ACC112 (cell line): Measurements from ENCODE around the gene RERE.
A peak's percentile ranks its signal among the peaks of the same experiment; 100 is the strongest.

Source experiments
- H2AFZ ChIP-seq: fragments of 200-600 bp; sonication (generic); one replicate; pipeline ENCODE4 v1.6.0; 2017; ENCODE audit warnings: antibody characterized with exemption, low read length; ENCODE audit not compliant: unreplicated experiment
- H3K27ac ChIP-seq: fragments of 200-600 bp; sonication (generic); 2 replicates; pipeline ENCODE4 v1.5.1; 2014; ENCODE audit warnings: low read depth, mild to moderate bottlenecking, antibody characterized with exemption, low read length, moderate library complexity
- H3K27me3 ChIP-seq: fragments of 200-600 bp; sonication (generic); 2 replicates; pipeline ENCODE4 v1.6.1; 2014; ENCODE audit warnings: mild to moderate bottlenecking, antibody characterized with exemption, low read length, moderate library complexity, mixed read lengths; ENCODE audit not compliant: insufficient read depth
- H3K36me3 ChIP-seq: fragments of 200-600 bp; sonication (generic); 2 replicates; pipeline ENCODE4 v1.6.1; 2016; ENCODE audit warnings: mild to moderate bottlenecking, antibody characterized with exemption, low read length, moderate library complexity, mixed read lengths; ENCODE audit not compliant: insufficient read depth
- H3K4me1 ChIP-seq: fragments of 200-600 bp; sonication (generic); one replicate; pipeline ENCODE4 v1.6.1; 2016; ENCODE audit warnings: low read length, mixed read lengths; ENCODE audit not compliant: insufficient read depth, unreplicated experiment, control insufficient read depth
- H3K4me3 ChIP-seq: fragments of 200-600 bp; sonication (generic); 2 replicates; pipeline ENCODE4 v1.5.1; 2014; ENCODE audit warnings: mild to moderate bottlenecking, low read depth, low read length
- H3K79me2 ChIP-seq: fragments of 200-600 bp; sonication (generic); one replicate; pipeline ENCODE4 v1.6.0; 2016; ENCODE audit warnings: low read length; ENCODE audit not compliant: control insufficient read depth, unreplicated experiment, insufficient read depth

RERE gene

GRCh38 chr1:8717148-8717547 lies 100.3 kb downstream of the RERE start:
- H3K27ac ChIP-seq = no peak overlapping the region
- H3K27me3 ChIP-seq = no peaks in the 10 kb centered on the region
- H3K4me3 ChIP-seq = no peak overlapping the region
- H3K4me1 ChIP-seq = peaks cover 4% of the 10 kb centered on the region
- no peak overlapping the region for H2AFZ ChIP-seq
- no peaks in the 10 kb centered on the region for H3K79me2 ChIP-seq
- H3K36me3 ChIP-seq = no peaks in the 10 kb centered on the region

- Histone ChIP-seq H2AFZ (no peak overlapping the region), H3K36me3 (no peaks in the 10 kb centered on the region), H3K4me3 (no peak overlapping the region), H3K79me2 (no peaks in the 10 kb centered on the region), H3K4me1 (peaks cover 13% of the 10 kb centered on the region), H3K27me3 (no peaks in the 10 kb centered on the region), H3K27ac (no peak overlapping the region)
Measured at GRCh38 chr1:8716238-8716637, 101.2 kb downstream of the RERE start.

GRCh38 chr1:8714173-8714572 lies 103.3 kb downstream of the RERE start:
- Histone ChIP-seq H2AFZ (no peak overlapping the region), H3K27ac (no peak overlapping the region), H3K4me1 (peaks cover 19% of the 10 kb centered on the region), H3K36me3 (no peaks in the 10 kb centered on the region), H3K27me3 (no peaks in the 10 kb centered on the region), H3K79me2 (no peaks in the 10 kb centered on the region), H3K4me3 (no peak overlapping the region)

GRCh38 chr1:8712413-8713231 lies 104.8 kb downstream of the RERE start:
- Histone ChIP-seq H3K27ac (peak overlapping the region; percentile 87), H3K79me2 (no peaks in the 10 kb centered on the region), H3K27me3 (no peaks in the 10 kb centered on the region), H3K4me1 (peaks cover 19% of the 10 kb centered on the region), H2AFZ (peak overlapping the region; percentile 1), H3K36me3 (no peaks in the 10 kb centered on the region), H3K4me3 (peak overlapping the region; percentile 6)

GRCh38 chr1:8711873-8712412 lies 105.5 kb downstream of the RERE start:
- Histone ChIP-seq H3K27me3 (no peaks in the 10 kb centered on the region), H3K27ac (peak overlapping the region; percentile 87), H3K4me3 (peak overlapping the region; percentile 6), H2AFZ (peak overlapping the region; percentile 1), H3K36me3 (no peaks in the 10 kb centered on the region), H3K4me1 (peaks cover 22% of the 10 kb centered on the region), H3K79me2 (no peaks in the 10 kb centered on the region)

- Histone ChIP-seq H2AFZ (no peak overlapping the region), H3K79me2 (no peaks in the 10 kb centered on the region), H3K27ac (peak overlapping the region; percentile 87)
Measured at GRCh38 chr1:8711151-8711550, 106.3 kb downstream of the RERE start.

GRCh38 chr1:8708259-8708658 lies 109.2 kb downstream of the RERE start:
- Histone ChIP-seq H2AFZ (no peak overlapping the region), H3K79me2 (no peaks in the 10 kb centered on the region), H3K27me3 (no peaks in the 10 kb centered on the region), H3K4me3 (no peak overlapping the region), H3K27ac (no peak overlapping the region), H3K36me3 (no peaks in the 10 kb centered on the region), H3K4me1 (peaks cover 23% of the 10 kb centered on the region)

More at GRCh38 chr1:8711151-8711550, 106.3 kb downstream of the RERE start:
- no peaks in the 10 kb centered on the region for H3K27me3 ChIP-seq
- H3K36me3 ChIP-seq = no peaks in the 10 kb centered on the region
- H3K4me3 ChIP-seq = peak overlapping the region; percentile 6; the same call in 1 of the 2 replicates
- peaks cover 23% of the 10 kb centered on the region for H3K4me1 ChIP-seq

- Histone ChIP-seq H3K79me2 (peaks cover 7% of the 10 kb centered on the region), H2AFZ (no peak overlapping the region), H3K4me1 (peaks cover 21% of the 10 kb centered on the region), H3K27me3 (no peaks in the 10 kb centered on the region), H3K4me3 (no peak overlapping the region), H3K27ac (no peak overlapping the region), H3K36me3 (no peaks in the 10 kb centered on the region)
Measured at GRCh38 chr1:8706995-8707396, 110.4 kb downstream of the RERE start.

- Histone ChIP-seq H3K27me3 (no peaks in the 10 kb centered on the region), H3K36me3 (no peaks in the 10 kb centered on the region), H2AFZ (no peak overlapping the region), H3K4me3 (no peak overlapping the region), H3K79me2 (peaks cover 9% of the 10 kb centered on the region), H3K4me1 (peaks cover 17% of the 10 kb centered on the region), H3K27ac (no peak overlapping the region)
Measured at GRCh38 chr1:8706291-8706690, 111.1 kb downstream of the RERE start.

- Histone ChIP-seq H3K36me3 (no peaks in the 10 kb centered on the region), H3K4me3 (no peak overlapping the region), H3K4me1 (peaks cover 16% of the 10 kb centered on the region), H3K27ac (no peak overlapping the region), H2AFZ (no peak overlapping the region), H3K27me3 (no peaks in the 10 kb centered on the region), H3K79me2 (peaks cover 18% of the 10 kb centered on the region)
Measured at GRCh38 chr1:8704866-8705506, 112.5 kb downstream of the RERE start.
